Neural progenitor cell (in vitro differentiated cells): Measurements from ENCODE around the gene PLEKHS1. TPM values are rescaled to one million over a fixed set of nuclear protein-coding genes. Genes with fewer than 3 reads are reported as not detected.

Experiments used
- DNase-seq: peaks from one replicate; pipeline ENCODE4 v3.0.0-alpha.2; 2016; ENCODE audit warnings: low spot score
- H2AFZ ChIP-seq: fragments of 200-600 bp; sonication (generic); replicated peaks from 2 replicates; pipeline ENCODE4 v1.6.1; 2016; ENCODE audit warnings: antibody characterized with exemption
- H3F3A ChIP-seq: fragments of 200-600 bp; sonication (generic); 2 replicates; pipeline ENCODE4 v1.6.1; 2016; ENCODE audit warnings: antibody characterized with exemption, low read depth
- H3K27ac ChIP-seq: fragments of 200-600 bp; sonication (generic); 2 replicates; pipeline ENCODE4 v1.5.1; 2016; ENCODE audit warnings: mild to moderate bottlenecking
- H3K27me3 ChIP-seq: fragments of 200-600 bp; sonication (generic); 2 replicates; pipeline ENCODE4 v1.6.1; 2016; ENCODE audit warnings: mild to moderate bottlenecking, moderate library complexity
- H3K36me3 ChIP-seq: fragments of 200-600 bp; sonication (generic); 2 replicates; pipeline ENCODE4 v1.5.1; 2016
- H3K4me1 ChIP-seq: fragments of 200-600 bp; sonication (generic); 2 replicates; pipeline ENCODE4 v1.6.1; 2016; ENCODE audit warnings: mixed run types
- H3K4me2 ChIP-seq: fragments of 200-600 bp; sonication (generic); 2 replicates; pipeline ENCODE4 v1.6.1; 2016
- H3K4me3 ChIP-seq: fragments of 200-600 bp; sonication (generic); 2 replicates; pipeline ENCODE4 v1.5.1; 2016
- H3K79me2 ChIP-seq: fragments of 200-600 bp; sonication (generic); 2 replicates; pipeline ENCODE4 v1.6.1; 2016; ENCODE audit warnings: low read depth
- H3K9ac ChIP-seq: fragments of 200-600 bp; sonication (generic); 2 replicates; pipeline ENCODE4 v1.6.1; 2016
- H3K9me3 ChIP-seq: fragments of 200-600 bp; sonication (generic); 2 replicates; pipeline ENCODE4 v1.5.1; 2016; ENCODE audit warnings: low read depth
- H4K20me1 ChIP-seq: fragments of 200-600 bp; sonication (generic); 2 replicates; pipeline ENCODE4 v1.6.1; 2016; ENCODE audit warnings: low read depth
- H3K27ac Mint-ChIP-seq: 3 replicates; pipeline ENCODE4 v1.8.0; 2021; ENCODE audit warnings: mixed read lengths
- H3K27me3 Mint-ChIP-seq: 2 replicates; pipeline ENCODE4 v1.8.0; 2022; ENCODE audit warnings: low read depth, mild to moderate bottlenecking, inconsistent platforms, moderate library complexity, mixed read lengths; ENCODE audit not compliant: insufficient read depth
- H3K36me3 Mint-ChIP-seq: 3 replicates; pipeline ENCODE4 v1.8.0; 2021; ENCODE audit warnings: mixed read lengths
- H3K4me1 Mint-ChIP-seq: 3 replicates; pipeline ENCODE4 v1.8.0; 2021; ENCODE audit warnings: mixed read lengths
- H3K4me3 Mint-ChIP-seq: 3 replicates; pipeline ENCODE4 v1.8.0; 2021; ENCODE audit warnings: mild to moderate bottlenecking, moderate library complexity, mixed read lengths
- H3K9me3 Mint-ChIP-seq: 3 replicates; pipeline ENCODE4 v1.8.0; 2020; ENCODE audit warnings: mixed read lengths
- CTCF ChIP-seq: fragments of 200-600 bp; sonication (generic); IDR thresholded peaks from 2 replicates; pipeline ENCODE4 v1.5.1; 2017; ENCODE audit warnings: antibody characterized with exemption, mild to moderate bottlenecking
- EZH2 ChIP-seq: fragments of 200-600 bp; sonication (generic); IDR thresholded peaks from 2 replicates; pipeline ENCODE4 v1.6.1; 2017; ENCODE audit warnings: antibody characterized with exemption, mild to moderate bottlenecking, moderate library complexity
- EZH2phosphoT487 ChIP-seq: fragments of 200-600 bp; sonication (generic); IDR thresholded peaks from 2 replicates; pipeline ENCODE4 v1.6.1; 2017; ENCODE audit warnings: antibody characterized with exemption
- total RNA-seq: library from RNA; depleted of rRNA; stranded (reverse); fragments of >200 nt; gene quantifications from 2 replicates; pipeline ENCODE4 v1.2.3, GENCODE V29; 2015; ENCODE audit warnings: low replicate concordance

PLEKHS1 gene
- total RNA-seq, 1 donor from 2014 or later, result not detected

GRCh38 chr10:113752553-113752952 lies 1.1 kb downstream of the PLEKHS1 start:
- TF ChIP-seq EZH2, result no peak
- no peak for TF ChIP-seq CTCF
- TF ChIP-seq EZH2phosphoT487, result no peak
- Histone ChIP-seq H3K79me2 (no peaks in the 10 kb centered on the region), H3K36me3 (no peaks in the 10 kb centered on the region), H2AFZ (no peak overlapping the region), H4K20me1 (no peaks in the 10 kb centered on the region), H3K4me3 (no peak overlapping the region), H3F3A (no peaks in the 10 kb centered on the region), H3K4me1 (no peaks in the 10 kb centered on the region), H3K4me2 (no peak overlapping the region), H3K9ac (no peak overlapping the region), H3K27me3 (no peaks in the 10 kb centered on the region), H3K9me3 (no peaks in the 10 kb centered on the region), H3K27ac (no peak overlapping the region)
- H3K27ac Mint-ChIP-seq, result no peak overlapping the region
- H3K4me1 Mint-ChIP-seq, result no peaks in the 10 kb centered on the region
- H3K4me3 Mint-ChIP-seq, result no peak overlapping the region
- no peaks in the 10 kb centered on the region for H3K9me3 Mint-ChIP-seq
- DNase-seq, result no peak
- peaks cover 2% of the 10 kb centered on the region for H3K27me3 Mint-ChIP-seq
- H3K36me3 Mint-ChIP-seq, result no peaks in the 10 kb centered on the region

GRCh38 chr10:113753020-113753692 lies 1.7 kb downstream of the PLEKHS1 start:
- no peak overlapping the region for H3K4me3 ChIP-seq
- no peaks in the 10 kb centered on the region for H4K20me1 ChIP-seq
- no peak overlapping the region for H3K27ac ChIP-seq
- no peaks in the 10 kb centered on the region for H3K27me3 ChIP-seq
- no peak overlapping the region for H2AFZ ChIP-seq
- TF ChIP-seq EZH2phosphoT487 (no peak), CTCF (no peak), EZH2 (no peak)
- no peaks in the 10 kb centered on the region for H3K9me3 ChIP-seq
- H3K9ac ChIP-seq, result no peak overlapping the region
- peaks cover 2% of the 10 kb centered on the region for H3K27me3 Mint-ChIP-seq
- no peak overlapping the region for H3K27ac Mint-ChIP-seq
- no peaks in the 10 kb centered on the region for H3F3A ChIP-seq
- no peak overlapping the region for H3K4me2 ChIP-seq
- no peaks in the 10 kb centered on the region for H3K4me1 Mint-ChIP-seq
- no peaks in the 10 kb centered on the region for H3K79me2 ChIP-seq
- H3K36me3 ChIP-seq, result no peaks in the 10 kb centered on the region
- no peaks in the 10 kb centered on the region for H3K4me1 ChIP-seq
- no peaks in the 10 kb centered on the region for H3K9me3 Mint-ChIP-seq
- no peak overlapping the region for H3K4me3 Mint-ChIP-seq
- peak; percentile 6 for DNase-seq
- no peaks in the 10 kb centered on the region for H3K36me3 Mint-ChIP-seq

GRCh38 chr10:113754125-113754524 lies 2.6 kb downstream of the PLEKHS1 start:
- Mint-ChIP-seq H3K9me3 (no peaks in the 10 kb centered on the region), H3K27me3 (peaks cover 2% of the 10 kb centered on the region), H3K4me3 (no peak overlapping the region), H3K36me3 (no peaks in the 10 kb centered on the region), H3K4me1 (no peaks in the 10 kb centered on the region), H3K27ac (no peak overlapping the region)
- Histone ChIP-seq H3K4me1 (no peaks in the 10 kb centered on the region), H3K27me3 (no peaks in the 10 kb centered on the region), H3K4me2 (no peak overlapping the region), H3F3A (no peaks in the 10 kb centered on the region), H2AFZ (no peak overlapping the region), H3K27ac (no peak overlapping the region), H3K36me3 (no peaks in the 10 kb centered on the region), H3K9me3 (no peaks in the 10 kb centered on the region), H4K20me1 (no peaks in the 10 kb centered on the region), H3K79me2 (no peaks in the 10 kb centered on the region), H3K9ac (no peak overlapping the region), H3K4me3 (no peak overlapping the region)
- no peak for DNase-seq
- no peak for TF ChIP-seq EZH2
- TF ChIP-seq EZH2phosphoT487, result no peak
- no peak for TF ChIP-seq CTCF
